HUES48 (cell line): ENCODE results near the gene AGAP6.
"Not testable (repeated sequence)": the region's sequence is repeated elsewhere in the genome, so short reads cannot be mapped to it uniquely, and the experiment has no call there.

Experiments
- H3K27ac ChIP-seq: one replicate; pipeline ENCODE4 v1.7.0; 2013; ENCODE audit warnings: low read depth, low read length, inconsistent platforms
- H3K27me3 ChIP-seq: 2 replicates; pipeline ENCODE4 v1.6.1; 2013; ENCODE audit warnings: mild to moderate bottlenecking, low read length; ENCODE audit not compliant: control insufficient read depth, insufficient read depth
- H3K36me3 ChIP-seq: 2 replicates; pipeline ENCODE4 v1.6.1; 2013; ENCODE audit warnings: low read length; ENCODE audit not compliant: control insufficient read depth, insufficient read depth
- H3K4me1 ChIP-seq: 2 replicates; pipeline ENCODE4 v1.6.1; 2013; ENCODE audit warnings: mild to moderate bottlenecking, low read length; ENCODE audit not compliant: control insufficient read depth, insufficient read depth
- H3K4me3 ChIP-seq: 2 replicates; pipeline ENCODE4 v1.5.1; 2013; ENCODE audit warnings: mild to moderate bottlenecking, low read depth, low read length
- H3K9ac ChIP-seq: 2 replicates; pipeline ENCODE4 v1.6.1; 2013; ENCODE audit warnings: mild to moderate bottlenecking, low read depth, low read length, moderate library complexity
- H3K9me3 ChIP-seq: 2 replicates; pipeline ENCODE4 v1.6.1; 2013; ENCODE audit warnings: low read length; ENCODE audit not compliant: control insufficient read depth, insufficient read depth

The AGAP6 gene

DNA sequence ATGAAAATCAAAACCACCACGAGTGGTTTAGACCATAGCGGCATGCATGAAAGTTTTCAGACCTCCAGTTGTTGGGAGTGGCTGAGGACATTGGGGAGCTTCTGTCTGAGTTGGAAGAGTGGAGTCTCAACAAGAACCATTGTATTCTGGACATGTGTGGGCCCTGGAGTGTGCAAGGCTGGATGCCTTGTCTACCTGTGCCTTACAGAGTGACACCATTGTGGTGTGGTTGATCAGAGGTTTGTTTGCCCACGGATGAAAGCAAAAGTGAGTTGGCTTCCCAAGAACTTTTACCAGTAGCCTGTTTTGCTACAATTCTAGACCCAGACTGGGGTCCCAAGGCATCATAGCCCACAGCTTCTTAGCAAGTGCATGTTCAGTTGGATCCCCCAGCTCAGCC is 10.4 kb upstream of the AGAP6 start:
- H3K9ac ChIP-seq, H3K36me3 ChIP-seq, H3K27me3 ChIP-seq, H3K4me1 ChIP-seq, H3K4me3 ChIP-seq, H3K9me3 ChIP-seq, H3K27ac ChIP-seq: not testable (repeated sequence)

DNA sequence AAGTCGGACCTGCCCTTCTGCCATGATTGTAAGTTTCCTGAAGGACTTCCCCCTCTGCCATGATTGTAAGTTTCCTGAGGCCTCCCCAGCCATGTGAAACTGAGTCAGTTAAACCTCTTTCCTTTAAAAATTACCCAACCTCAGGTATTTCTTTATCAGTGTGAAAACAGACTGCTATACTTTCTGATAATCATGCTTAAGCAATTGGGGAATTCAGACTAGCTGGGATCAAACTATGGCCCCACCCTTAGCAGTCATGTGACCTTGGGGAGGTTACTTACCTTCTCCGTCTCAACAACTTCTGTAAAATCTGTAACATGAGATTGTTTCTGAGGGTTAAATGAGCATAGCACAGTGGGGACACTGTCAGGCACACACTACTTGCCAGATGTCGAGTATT is 999 bp upstream of the AGAP6 start:
- not testable (repeated sequence) for H3K4me1 ChIP-seq, H3K27me3 ChIP-seq, H3K9ac ChIP-seq, H3K4me3 ChIP-seq, H3K27ac ChIP-seq, H3K9me3 ChIP-seq, H3K36me3 ChIP-seq

DNA sequence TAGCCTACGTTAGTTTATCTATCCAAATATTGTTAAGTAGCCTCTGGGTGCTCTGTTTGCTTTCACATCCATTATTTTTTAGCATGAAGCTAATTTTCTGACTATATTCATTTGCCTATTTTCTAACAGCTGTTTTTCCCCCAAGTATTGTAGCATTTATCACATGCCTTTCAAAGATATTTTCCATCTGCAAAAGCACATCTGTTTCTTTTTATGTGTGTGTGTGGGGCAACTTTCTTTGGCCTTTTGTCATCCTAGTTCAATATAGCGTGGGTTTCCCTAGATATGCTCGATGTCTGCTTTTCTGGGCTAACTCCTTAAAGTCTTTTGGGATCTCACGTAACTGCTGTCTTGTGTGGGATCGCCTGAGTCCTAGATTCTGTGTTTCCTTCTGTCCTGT is 7.1 kb downstream of the AGAP6 start:
- not testable (repeated sequence) for H3K36me3 ChIP-seq, H3K9me3 ChIP-seq, H3K27me3 ChIP-seq, H3K9ac ChIP-seq, H3K4me1 ChIP-seq, H3K27ac ChIP-seq, H3K4me3 ChIP-seq

- H3K9me3 ChIP-seq, H3K36me3 ChIP-seq, H3K4me1 ChIP-seq, H3K4me3 ChIP-seq, H3K27ac ChIP-seq, H3K27me3 ChIP-seq, H3K9ac ChIP-seq: not testable (repeated sequence)
Measured at GRCh38 chr10:50014024-50014423, 25.8 kb downstream of the AGAP6 start.

DNA sequence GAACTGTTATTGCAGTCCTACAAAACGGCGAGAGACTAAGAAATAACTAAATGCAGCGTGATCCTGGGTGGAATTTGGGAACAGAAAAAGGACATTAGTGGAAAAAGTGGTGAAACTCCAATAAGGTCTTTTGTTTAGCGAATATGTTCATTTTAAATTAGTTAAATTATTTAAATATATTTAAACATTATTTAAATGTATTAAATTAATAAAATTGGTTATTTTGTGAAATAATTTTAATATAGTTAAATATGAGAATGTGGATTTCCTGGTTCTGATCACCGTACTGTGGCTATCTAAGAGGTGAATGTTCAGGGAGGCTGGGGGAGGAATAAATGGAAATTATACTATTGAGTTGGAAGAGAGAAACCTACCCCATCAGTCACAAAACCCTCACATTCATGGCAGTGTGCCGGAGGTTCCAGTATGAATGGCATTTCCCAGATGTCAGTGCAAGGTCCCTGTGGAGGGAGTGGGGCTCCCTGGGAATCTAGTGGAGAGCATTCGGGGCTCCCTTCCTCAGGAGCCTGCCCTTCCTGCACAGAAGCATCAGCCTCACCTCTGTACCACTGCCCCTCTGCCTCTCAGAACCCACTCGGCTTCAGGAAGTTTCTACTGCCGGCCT is 27.5 kb downstream of the AGAP6 start:
- not testable (repeated sequence) for H3K9ac ChIP-seq, H3K27me3 ChIP-seq, H3K27ac ChIP-seq, H3K36me3 ChIP-seq, H3K9me3 ChIP-seq, H3K4me3 ChIP-seq, H3K4me1 ChIP-seq

DNA sequence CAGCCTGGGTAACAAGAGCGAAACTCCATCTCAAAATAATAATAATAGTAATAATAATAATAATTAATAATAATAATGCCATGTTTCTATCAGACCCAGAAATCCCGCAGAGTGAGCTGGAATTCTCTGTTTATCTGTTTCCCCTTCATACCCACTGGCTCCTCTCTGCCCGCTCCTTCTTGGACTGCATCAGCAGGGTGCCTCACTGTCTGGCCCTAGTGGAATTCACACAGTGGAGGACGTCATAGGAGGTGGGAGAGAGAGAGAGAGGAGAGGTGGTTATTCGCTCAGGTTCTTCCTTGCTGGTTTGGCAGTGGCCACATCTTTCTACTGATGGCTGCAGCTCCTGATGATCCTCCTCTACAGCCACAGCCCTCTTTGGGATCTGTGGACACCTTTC is 28.7 kb downstream of the AGAP6 start:
- not testable (repeated sequence) for H3K27me3 ChIP-seq, H3K4me3 ChIP-seq, H3K36me3 ChIP-seq, H3K9ac ChIP-seq, H3K4me1 ChIP-seq, H3K9me3 ChIP-seq, H3K27ac ChIP-seq

- not testable (repeated sequence) for H3K27me3 ChIP-seq, H3K9ac ChIP-seq
Measured at GRCh38 chr10:50017646-50018045, 29.4 kb downstream of the AGAP6 start.

DNA sequence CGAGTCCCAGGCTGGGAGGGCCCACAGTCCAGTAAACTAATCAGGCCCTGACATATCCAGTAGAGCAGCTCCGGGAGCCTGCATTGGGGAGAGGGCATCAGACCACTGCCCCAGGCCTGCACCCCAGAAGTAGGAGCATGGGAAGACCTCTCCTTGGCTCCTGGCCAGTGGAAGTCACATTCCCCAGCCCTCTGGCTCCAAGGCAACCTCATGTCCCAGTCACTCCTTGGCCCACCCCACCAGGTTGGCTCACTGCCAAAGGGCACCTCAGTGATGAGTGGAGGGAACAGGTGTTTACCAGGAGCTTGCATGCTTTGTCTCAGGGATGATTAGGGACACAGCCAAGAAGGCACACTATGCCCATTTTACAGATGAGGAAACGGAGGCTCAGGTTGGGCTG is 31.1 kb downstream of the AGAP6 start:
- not testable (repeated sequence) for H3K9ac ChIP-seq, H3K9me3 ChIP-seq, H3K4me3 ChIP-seq, H3K36me3 ChIP-seq, H3K27ac ChIP-seq, H3K27me3 ChIP-seq, H3K4me1 ChIP-seq

More at GRCh38 chr10:50017646-50018045, 29.4 kb downstream of the AGAP6 start:
- H3K27ac ChIP-seq, H3K9me3 ChIP-seq, H3K4me3 ChIP-seq, H3K4me1 ChIP-seq, H3K36me3 ChIP-seq: not testable (repeated sequence)

DNA sequence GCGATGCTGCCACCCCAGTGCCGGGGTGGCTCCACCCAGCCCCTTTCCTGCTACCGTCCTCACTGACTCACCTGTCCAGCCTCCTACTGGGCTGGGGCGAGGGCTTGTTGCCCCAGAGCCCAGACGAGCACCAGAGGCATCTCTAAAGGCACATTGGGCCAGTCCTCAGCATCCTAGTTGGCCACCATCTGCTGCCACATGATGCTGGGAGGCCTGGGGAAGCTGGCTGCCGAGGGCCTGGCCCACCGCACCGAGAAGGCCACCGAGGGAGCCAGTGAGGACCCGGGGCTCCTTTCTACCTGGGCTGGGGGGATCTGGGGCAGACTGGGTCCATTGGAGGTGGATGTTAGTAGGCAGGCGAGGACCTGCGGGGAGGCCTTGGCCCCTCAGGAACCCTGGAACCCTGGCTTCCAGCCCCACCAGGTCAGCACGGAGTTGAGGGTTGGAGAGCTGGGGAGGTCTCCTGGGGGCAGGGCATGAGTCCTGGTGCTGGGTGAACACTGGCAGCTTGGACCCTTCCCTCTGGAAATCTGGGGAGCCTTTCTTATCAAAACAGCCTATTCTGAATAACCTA is 32.3 kb downstream of the AGAP6 start:
- not testable (repeated sequence) for H3K4me3 ChIP-seq, H3K27me3 ChIP-seq, H3K9me3 ChIP-seq, H3K4me1 ChIP-seq, H3K27ac ChIP-seq, H3K9ac ChIP-seq, H3K36me3 ChIP-seq

DNA sequence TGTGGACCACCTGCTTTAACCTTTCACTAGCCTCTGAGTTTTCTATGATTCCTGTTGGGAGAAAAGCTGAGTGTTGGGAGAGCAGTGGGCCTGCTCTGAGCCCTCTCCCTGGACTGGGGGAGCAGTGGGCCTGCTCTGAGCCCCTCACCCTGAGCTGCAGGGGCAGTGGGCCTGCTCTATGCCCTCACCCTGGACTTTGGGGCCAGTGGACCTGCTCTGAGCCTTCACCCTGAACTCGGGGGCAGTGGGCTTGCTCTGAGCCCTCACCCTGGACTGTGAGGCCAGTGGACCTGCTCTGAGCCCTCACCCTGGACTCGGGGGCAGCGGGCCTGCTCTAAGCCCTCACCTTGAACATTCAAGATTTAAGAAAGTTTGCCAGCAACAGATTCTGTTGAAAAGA is 33.4 kb downstream of the AGAP6 start:
- no peak overlapping the region for H3K4me3 ChIP-seq

DNA sequence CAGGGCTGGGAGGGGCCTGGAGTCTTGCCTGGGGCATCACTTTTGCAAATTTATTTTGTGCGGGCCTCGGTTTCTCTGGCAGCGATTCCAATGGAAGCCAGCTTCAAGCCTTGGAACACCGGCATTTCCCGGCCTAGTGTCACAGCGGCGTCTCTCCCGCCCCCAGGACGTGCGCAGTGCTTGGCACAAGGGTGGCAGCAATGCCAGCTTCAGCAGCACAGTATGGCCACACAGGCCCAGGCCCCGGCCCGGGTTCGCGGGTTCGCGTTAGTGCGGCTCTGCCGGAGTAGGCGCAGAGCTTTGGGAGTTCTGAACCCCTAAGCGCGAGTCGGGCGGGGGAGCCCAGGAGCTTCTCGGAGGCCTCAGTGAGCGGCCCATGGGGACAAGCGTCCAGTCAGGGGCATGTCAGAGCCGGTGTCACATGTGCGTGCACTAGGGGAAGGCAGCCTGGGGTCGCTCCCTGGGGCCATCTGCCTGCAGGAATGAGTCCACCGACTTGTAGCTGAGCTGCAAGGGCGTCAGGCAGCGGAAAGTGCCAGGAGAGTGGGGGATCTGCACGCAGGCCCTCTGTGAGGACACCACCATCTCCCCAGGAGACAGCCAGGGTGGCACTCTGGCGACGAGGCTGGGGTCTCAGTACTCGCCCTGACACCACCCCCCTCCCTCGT is 36.6 kb downstream of the AGAP6 start:
- not testable (repeated sequence) for H3K36me3 ChIP-seq, H3K27ac ChIP-seq, H3K4me3 ChIP-seq, H3K27me3 ChIP-seq, H3K9me3 ChIP-seq, H3K9ac ChIP-seq, H3K4me1 ChIP-seq

More for the DNA sequence above, 33.4 kb downstream of the AGAP6 start:
- H3K36me3 ChIP-seq, result no peaks in the 10 kb centered on the region
- no peak overlapping the region for H3K27ac ChIP-seq
- H3K4me1 ChIP-seq, result no peaks in the 10 kb centered on the region
- no peaks in the 10 kb centered on the region for H3K27me3 ChIP-seq
- H3K9ac ChIP-seq, result no peak overlapping the region
- H3K9me3 ChIP-seq, result no peaks in the 10 kb centered on the region
